G401 (cell line): ENCODE measurements around the gene PON1. TPM values are rescaled to one million over a fixed set of nuclear protein-coding genes. Genes with fewer than 3 reads are reported as not detected.

Experiments used
- DNase-seq: peaks from one replicate; pipeline ENCODE4 v3.0.0-alpha.2; 2015; ENCODE audit warnings: low spot score
- in situ Hi-C: cut with HindIII; loops from 2 replicates; pipeline ENCODE4 v1.10.0; 2016; ENCODE audit warnings: low sequenced_read_pairs, mixed read lengths
- total RNA-seq: library from RNA; depleted of rRNA; stranded (reverse); fragments of >200 nt; shearing (Covaris generic); gene quantifications from 2 replicates; pipeline ENCODE4 v1.2.3, GENCODE V29; 2014

Gene PON1
- total RNA-seq, 1 experiment from 2014 or later, result not detected

GRCh38 chr7:95319570-95319969, 4.8 kb downstream of the PON1 start:
- in situ Hi-C loops, result no loop called here
- DNase-seq, result no peak

GRCh38 chr7:95318501-95319100, 5.7 kb downstream of the PON1 start:
- no peak for DNase-seq
- in situ Hi-C loops, result no loop called here

GRCh38 chr7:95317966-95318365, 6.4 kb downstream of the PON1 start:
- no peak for DNase-seq
- in situ Hi-C loops, result no loop called here

- DNase-seq, result no peak
- in situ Hi-C loops, result no loop called here
Measured at GRCh38 chr7:95317546-95317945, 6.8 kb downstream of the PON1 start.

- in situ Hi-C loops, result no loop called here
- DNase-seq, result no peak
Measured at GRCh38 chr7:95316588-95316987, 7.7 kb downstream of the PON1 start.

GRCh38 chr7:95312561-95312960, 11.8 kb downstream of the PON1 start:
- in situ Hi-C loops, result no loop called here
- no peak for DNase-seq

- in situ Hi-C loops, result no loop called here
- no peak for DNase-seq
Measured at GRCh38 chr7:95311389-95311788, 12.9 kb downstream of the PON1 start.

- in situ Hi-C loops, result no loop called here
- no peak for DNase-seq
Measured at GRCh38 chr7:95309951-95310350, 14.4 kb downstream of the PON1 start.

- in situ Hi-C loops, result no loop called here
- DNase-seq, result no peak
Measured at GRCh38 chr7:95304990-95305389, 19.3 kb downstream of the PON1 start.

- in situ Hi-C loops, result no loop called here
- DNase-seq, result no peak
Measured at GRCh38 chr7:95303013-95303905, 21.1 kb downstream of the PON1 start.

GRCh38 chr7:95298091-95298490, 26.2 kb downstream of the PON1 start:
- no peak for DNase-seq
- in situ Hi-C loops, result no loop called here

GRCh38 chr7:95297041-95297440, 27.3 kb downstream of the PON1 start:
- in situ Hi-C loops, result no loop called here

GRCh38 chr7:95296456-95296855, 27.9 kb downstream of the PON1 start:
- DNase-seq, result no peak
- in situ Hi-C loops, result no loop called here

More at GRCh38 chr7:95297041-95297440, 27.3 kb downstream of the PON1 start:
- no peak for DNase-seq

GRCh38 chr7:95295397-95295796, 28.9 kb downstream of the PON1 start:
- DNase-seq, result no peak
- in situ Hi-C loops, result no loop called here

- no peak for DNase-seq
- in situ Hi-C loops, result no loop called here
Measured at GRCh38 chr7:95290166-95290830, 34.0 kb downstream of the PON1 start.

- DNase-seq, result no peak
- in situ Hi-C loops, result no loop called here
Measured at GRCh38 chr7:95286096-95286495, 38.2 kb downstream of the PON1 start.

GRCh38 chr7:95279417-95279816, 44.9 kb downstream of the PON1 start:
- DNase-seq, result no peak
- in situ Hi-C loops, result no loop called here

- no peak for DNase-seq
- in situ Hi-C loops, result no loop called here
Measured at GRCh38 chr7:95276114-95276513, 48.2 kb downstream of the PON1 start.

GRCh38 chr7:95269640-95270039, 54.7 kb downstream of the PON1 start:
- in situ Hi-C loops, result no loop called here

GRCh38 chr7:95267754-95268153, 56.6 kb downstream of the PON1 start:
- no peak for DNase-seq

More at GRCh38 chr7:95269640-95270039, 54.7 kb downstream of the PON1 start:
- DNase-seq, result no peak

More at GRCh38 chr7:95267754-95268153, 56.6 kb downstream of the PON1 start:
- in situ Hi-C loops, result no loop called here
